DMS114 treated with DMSO at 0.1 percent for 48 hours (cell line): ENCODE measurements around the gene TMEM79.

Experiments
- DNase-seq: peaks from one replicate; lab custom pipeline; 2025; ENCODE audit not compliant: unreplicated experiment; lab: John Stamatoyannopoulos, UW

Gene TMEM79

DNA sequence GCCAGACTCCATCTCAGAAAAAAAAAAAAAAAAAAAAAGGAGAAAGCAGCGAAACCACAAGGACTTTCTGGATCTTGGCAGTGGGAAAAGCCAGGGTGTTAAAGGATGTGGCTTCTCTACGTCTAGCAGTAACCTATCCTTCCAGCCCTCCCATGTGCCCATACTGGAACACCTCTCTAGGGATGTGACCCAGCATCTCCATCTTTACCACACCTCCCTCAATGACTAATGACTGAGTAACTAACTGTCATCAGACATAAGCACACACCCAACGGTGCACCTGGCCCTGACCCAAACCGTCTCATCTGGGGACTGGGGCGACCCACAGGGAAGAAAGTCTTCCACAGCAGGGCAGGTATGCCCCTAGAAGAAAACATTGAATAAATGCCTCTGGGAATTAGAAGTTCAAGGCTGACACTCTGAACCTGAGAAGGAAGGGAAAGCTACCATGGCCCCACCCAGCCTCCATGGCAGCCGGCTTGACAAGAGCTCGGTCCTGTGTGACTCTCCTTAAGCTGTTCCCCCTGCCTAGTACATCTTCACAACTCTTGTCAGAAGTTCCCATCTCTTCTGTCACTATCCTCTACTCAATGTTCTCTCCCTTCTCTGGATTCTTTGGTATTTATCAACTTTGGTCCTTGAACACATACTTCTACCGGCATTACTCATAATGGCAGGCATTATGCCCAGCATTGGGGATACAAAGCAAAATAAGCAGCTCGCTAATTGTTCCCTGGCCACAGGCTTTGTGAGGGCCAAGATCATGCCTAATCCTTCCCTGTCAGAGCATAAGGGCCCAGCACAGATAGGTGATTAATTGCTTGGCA, 21.5 kb upstream of the TMEM79 start:
- DNase-seq, result no peak

GRCh38 chr1:156263288-156263655, 20.9 kb upstream of the TMEM79 start:
- DNase-seq, result no peak

DNA sequence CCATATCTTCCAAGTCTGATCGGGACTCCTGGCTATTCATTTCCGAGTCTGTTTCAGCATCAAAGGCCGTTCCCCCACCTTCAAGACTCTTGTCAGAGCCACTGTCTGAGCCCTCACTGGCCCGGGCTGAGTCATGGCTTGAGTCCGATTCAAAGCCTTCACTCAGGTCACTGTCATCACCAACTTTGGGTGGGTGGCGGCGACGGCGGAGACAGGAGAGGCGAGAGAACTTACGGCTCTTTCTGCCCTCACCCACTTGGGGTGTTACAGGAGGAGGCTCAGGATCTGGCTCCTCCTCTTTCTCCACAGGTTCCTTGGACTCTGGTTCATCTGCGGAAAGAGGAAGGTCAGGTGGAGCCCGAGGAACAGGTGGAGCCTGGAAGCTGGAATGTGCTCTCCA, 18.1 kb upstream of the TMEM79 start:
- DNase-seq, result no peak

GRCh38 chr1:156268336-156268735, 15.8 kb upstream of the TMEM79 start:
- no peak for DNase-seq

GRCh38 chr1:156270314-156270713, 13.8 kb upstream of the TMEM79 start:
- no peak for DNase-seq

GRCh38 chr1:156276532-156276931, 7.6 kb upstream of the TMEM79 start:
- no peak for DNase-seq

DNA sequence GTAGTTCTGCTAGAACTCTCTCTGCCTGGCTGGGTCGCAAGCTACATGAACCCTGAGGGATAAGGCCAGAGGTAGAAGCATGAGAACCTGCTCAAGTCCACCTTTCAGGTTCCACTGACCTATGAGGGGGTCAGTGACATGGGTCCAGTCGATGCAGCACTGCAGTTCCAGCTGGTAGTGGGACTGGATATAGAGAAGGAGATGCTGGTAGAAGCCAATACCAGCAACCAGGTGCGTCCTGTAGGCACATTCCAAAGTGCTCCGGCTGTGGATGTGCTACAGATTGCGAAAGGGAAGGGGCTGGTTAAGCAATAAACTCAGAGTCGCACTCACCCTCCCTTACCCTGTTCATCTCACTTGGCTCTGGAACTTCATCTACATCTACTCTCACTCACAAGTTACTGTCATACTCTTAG, 7.2 kb upstream of the TMEM79 start:
- DNase-seq, result no peak

GRCh38 chr1:156279837-156280236, 4.3 kb upstream of the TMEM79 start:
- DNase-seq, result no peak

- no peak for DNase-seq
Measured at GRCh38 chr1:156281281-156281680, 2.8 kb upstream of the TMEM79 start.

DNA sequence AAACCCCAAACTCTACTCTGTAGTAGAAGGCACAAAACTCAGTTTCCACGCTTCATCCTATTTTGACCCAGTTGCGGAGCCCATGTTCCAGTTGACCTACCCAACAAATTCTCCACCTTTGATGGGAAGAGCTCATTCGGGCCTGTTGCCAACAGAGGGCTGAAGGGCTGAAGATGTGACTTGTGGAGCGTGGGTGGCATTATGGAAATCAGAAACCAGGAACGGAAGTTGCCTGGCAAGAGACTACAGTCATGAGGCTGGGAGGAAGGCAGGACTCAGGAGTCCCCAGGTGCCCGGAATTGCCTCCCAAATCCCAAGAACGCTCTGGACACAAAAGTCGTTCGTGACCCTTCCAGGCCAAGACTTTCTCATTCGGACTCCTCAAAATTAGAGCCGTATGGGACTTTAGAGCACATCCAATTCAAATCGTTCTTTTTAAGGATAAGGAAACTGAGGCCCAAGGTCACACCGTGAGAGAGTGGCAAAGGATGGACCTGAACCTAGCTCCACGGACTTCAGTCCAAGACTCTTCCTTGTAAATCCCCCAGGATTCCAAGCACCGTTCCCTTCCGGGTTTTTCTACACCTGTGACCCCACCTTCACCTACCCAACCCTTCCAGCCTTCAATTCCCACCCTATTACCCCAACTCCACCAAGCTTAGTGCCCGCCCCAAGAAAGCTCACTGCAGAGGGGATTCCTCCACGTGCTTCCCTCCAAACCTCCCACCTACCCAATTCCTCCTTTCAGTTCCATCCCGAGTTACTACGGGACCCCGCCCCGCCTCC, 2.2 kb upstream of the TMEM79 start:
- DNase-seq, result no peak

DNA sequence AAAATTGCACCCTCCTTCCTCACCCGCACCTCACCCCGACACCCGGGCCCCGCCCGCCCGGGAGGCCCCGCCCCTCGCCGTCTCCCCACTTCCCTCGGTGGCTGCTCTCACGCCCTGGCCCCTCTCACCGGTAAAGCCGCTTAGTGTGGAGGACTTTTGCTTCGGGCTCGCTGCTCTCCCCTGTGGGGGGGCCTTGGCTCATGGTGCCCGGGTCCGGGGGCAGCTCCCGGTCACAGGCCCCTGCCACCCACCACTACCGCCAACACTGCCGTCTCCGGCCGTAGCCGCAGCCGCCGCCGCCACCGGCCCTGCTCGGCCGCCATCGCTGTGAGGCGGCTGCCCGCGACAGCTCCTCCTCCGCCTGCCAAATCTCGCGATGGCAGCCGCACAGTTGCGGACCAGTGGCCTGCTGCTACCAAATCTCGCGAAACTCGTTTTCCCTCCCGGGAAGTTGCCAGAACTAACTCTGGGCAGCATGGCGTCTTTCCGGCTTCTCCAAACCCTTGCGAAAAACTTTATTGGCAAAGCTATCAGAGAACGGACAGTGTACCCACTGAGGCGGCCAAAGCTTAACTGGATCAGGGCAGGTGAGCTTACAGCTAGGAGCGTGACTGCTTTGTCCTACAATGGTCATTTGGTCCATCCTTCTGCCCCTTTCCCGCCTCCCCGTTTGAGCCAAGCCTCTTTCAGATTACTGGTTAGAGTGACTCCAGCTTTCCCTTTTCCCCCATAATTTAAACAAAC, 1.5 kb upstream of the TMEM79 start, which contains the start of gene SMG5:
Gene SMG5 (minus strand): TSS at position 347 of the 744 bp plus-strand sequence. CDS start 145 bp downstream, at position 202.
- DNase-seq, result peak; percentile 99

GRCh38 chr1:156283521-156283920, 604 bp upstream of the TMEM79 start:
- no peak for DNase-seq

DNA sequence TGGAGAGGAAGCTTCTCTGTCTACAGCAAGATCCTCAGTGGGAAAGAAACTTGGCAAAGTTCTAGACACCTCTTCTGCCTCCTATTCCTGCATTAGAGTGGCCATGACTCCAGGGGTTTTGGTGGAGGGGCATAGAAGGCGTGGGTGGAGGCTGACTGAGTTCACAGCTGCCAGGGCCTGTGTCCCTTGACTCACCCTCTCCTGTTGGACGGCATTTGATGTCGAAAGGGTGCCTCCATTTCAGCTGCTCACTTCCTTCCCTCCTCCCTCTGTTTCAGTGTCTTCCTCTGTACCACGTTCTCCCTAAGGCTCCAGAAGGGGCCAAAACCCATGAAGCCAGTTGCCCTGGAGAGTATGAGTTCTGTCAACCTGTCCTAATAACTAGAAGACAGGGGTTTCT, 632 bp downstream of the TMEM79 start:
- no peak for DNase-seq

DNA sequence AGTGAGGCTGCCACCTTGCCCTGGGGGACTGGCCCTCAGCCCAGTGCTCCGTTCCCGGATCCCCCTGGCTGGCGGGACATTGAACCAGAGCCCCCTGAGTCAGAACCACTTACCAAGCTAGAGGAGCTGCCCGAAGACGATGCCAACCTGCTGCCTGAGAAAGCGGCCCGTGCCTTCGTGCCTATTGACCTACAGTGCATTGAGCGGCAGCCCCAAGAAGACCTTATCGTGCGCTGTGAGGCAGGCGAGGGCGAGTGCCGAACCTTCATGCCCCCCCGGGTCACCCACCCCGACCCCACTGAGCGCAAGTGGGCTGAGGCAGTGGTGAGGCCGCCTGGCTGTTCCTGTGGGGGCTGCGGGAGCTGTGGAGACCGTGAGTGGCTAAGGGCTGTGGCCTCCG, 1.3 kb downstream of the TMEM79 start:
- DNase-seq, result no peak

DNA sequence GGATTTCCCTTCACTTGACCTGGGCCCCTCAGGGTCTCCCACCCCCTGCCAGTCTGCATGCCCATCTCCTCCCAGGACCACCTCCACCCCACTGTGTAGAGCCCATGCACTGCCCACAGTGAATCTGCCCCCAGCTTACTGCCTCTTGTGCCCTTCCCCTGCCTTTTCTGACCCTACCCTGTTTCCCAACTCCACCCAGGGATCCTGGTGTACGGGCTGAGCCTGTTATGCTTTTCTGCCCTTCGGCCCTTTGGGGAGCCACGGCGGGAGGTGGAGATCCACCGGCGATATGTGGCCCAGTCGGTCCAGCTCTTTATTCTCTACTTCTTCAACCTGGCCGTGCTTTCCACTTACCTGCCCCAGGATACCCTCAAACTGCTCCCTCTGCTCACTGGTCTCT, 1.9 kb downstream of the TMEM79 start:
- DNase-seq, result no peak

DNA sequence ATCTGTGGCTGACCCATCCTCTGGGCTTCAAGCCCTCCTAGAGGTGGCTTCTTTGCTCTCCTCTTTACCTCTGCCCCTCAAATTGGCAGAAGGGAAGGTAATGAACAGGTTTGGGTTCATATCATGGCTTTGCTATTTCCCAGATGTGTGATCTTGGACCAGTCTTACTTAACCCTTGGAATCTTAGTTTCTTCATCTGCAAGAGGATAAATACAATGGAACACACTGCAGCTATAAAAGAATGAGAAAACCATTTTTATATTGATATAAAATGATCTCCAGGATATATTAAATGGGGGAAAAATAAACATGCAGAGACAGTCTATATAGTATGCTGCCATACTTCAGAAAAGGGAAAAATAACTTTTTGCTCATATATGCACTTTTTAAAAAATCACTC, 5.7 kb downstream of the TMEM79 start:
- DNase-seq, result no peak

GRCh38 chr1:156291226-156292061, 7.3 kb downstream of the TMEM79 start:
- peak; percentile 88 for DNase-seq

GRCh38 chr1:156293098-156293434, 8.9 kb downstream of the TMEM79 start:
- DNase-seq, result no peak

- no peak for DNase-seq
Measured at GRCh38 chr1:156293895-156294294, 9.8 kb downstream of the TMEM79 start.

DNA sequence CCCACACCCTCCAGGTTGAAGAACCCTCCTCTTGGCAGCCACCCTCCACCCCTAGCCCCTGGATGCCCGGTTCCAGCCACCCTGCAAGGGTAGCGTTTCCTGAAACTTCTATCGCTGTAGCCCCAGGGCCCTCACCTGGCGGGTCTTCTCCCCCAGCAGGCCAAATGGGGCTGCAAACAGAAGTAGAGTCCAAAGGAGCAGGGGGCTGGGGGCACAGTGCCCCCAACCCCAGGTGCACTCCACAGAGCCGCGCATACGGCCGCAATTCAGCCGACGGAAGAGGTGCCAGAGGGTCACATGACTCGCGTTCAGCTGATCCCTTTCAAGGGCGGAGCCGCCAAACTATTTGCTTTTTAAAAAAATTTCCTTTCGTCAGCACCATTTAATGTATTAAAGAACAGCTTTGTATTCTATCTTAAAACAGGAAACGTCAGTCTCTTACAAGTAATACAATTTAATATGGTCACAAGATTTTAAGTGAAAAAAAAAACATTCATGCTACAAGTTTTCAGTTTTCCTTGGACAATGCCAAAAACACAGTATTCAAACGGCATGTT, 11.3 kb downstream of the TMEM79 start, which contains the start of gene GLMP:
Gene GLMP (minus strand): TSS at position 289 of the 557 bp plus-strand sequence. CDS start 34 bp downstream, at position 255.
- peak; percentile 29 for DNase-seq
